ENCODE results near the gene MRAS. TPM values are rescaled to one million over a fixed set of nuclear protein-coding genes. Genes with fewer than 3 reads are reported as not detected.

Gene MRAS
- total RNA-seq, 1 donor from 2014 or later = 55.4 TPM

- H3K36me3 Mint-ChIP-seq (ENCODE audit: low read depth, unreplicated experiment) = peaks cover 3% of the 10 kb centered on the region
- H3K27ac Mint-ChIP-seq (ENCODE audit: unreplicated experiment) = no peak overlapping the region
- Histone ChIP-seq H2AFZ (ENCODE audit: low read depth, low read length) (no peak overlapping the region), H3K4me1 (ENCODE audit: insufficient read depth, low read length) (peaks cover 22% of the 10 kb centered on the region), H3K9ac (ENCODE audit: low read length) (no peak overlapping the region), H3K27me3 (ENCODE audit: insufficient read depth, low read length) (peaks cover 27% of the 10 kb centered on the region), H3K27ac (ENCODE audit: low read depth, low read length) (no peak overlapping the region), H3K79me2 (ENCODE audit: insufficient read depth, low read length) (no peaks in the 10 kb centered on the region), H3K9me3 (ENCODE audit: insufficient read depth, low read depth, low read length) (no peaks in the 10 kb centered on the region), H3K4me2 (ENCODE audit: low read length) (no peak overlapping the region), H3K36me3 (ENCODE audit: insufficient read depth, low read length) (no peaks in the 10 kb centered on the region), H4K20me1 (ENCODE audit: insufficient read depth, low read length) (no peaks in the 10 kb centered on the region), H3K4me3 (ENCODE audit: insufficient read depth, low read depth, low read length) (no peak overlapping the region)
- H3K27me3 Mint-ChIP-seq (ENCODE audit: low read depth, unreplicated experiment) = peaks cover 17% of the 10 kb centered on the region
- no peak for FAIRE-seq
- DNase-seq (ENCODE audit: low read depth) = no peak
- H3K9me3 Mint-ChIP-seq (ENCODE audit: unreplicated experiment) = peaks cover 5% of the 10 kb centered on the region
- peak overlapping the region; percentile 45 for H3K4me3 Mint-ChIP-seq (ENCODE audit: unreplicated experiment)
- TF ChIP-seq EZH2 (IDR thresholded peaks at IDR 0.05; ENCODE audit: insufficient read depth, low read length) (no peak), CTCF (IDR thresholded peaks at IDR 0.05; ENCODE audit: insufficient read depth, low read depth, low read length) (no peak)
- peaks cover 59% of the 10 kb centered on the region for H3K4me1 Mint-ChIP-seq (ENCODE audit: low read depth, unreplicated experiment)
Observed at GRCh38 chr3:138439646-138440045, 91.3 kb downstream of the MRAS start.

GRCh38 chr3:138440121-138440521 is 91.7 kb downstream of the MRAS start:
- Histone ChIP-seq H3K4me2 (ENCODE audit: low read length) (no peak overlapping the region), H3K79me2 (ENCODE audit: insufficient read depth, low read length) (no peaks in the 10 kb centered on the region), H3K4me1 (ENCODE audit: insufficient read depth, low read length) (peaks cover 17% of the 10 kb centered on the region), H3K27ac (ENCODE audit: low read depth, low read length) (no peak overlapping the region), H2AFZ (ENCODE audit: low read depth, low read length) (no peak overlapping the region), H4K20me1 (ENCODE audit: insufficient read depth, low read length) (no peaks in the 10 kb centered on the region), H3K27me3 (ENCODE audit: insufficient read depth, low read length) (peaks cover 23% of the 10 kb centered on the region), H3K9ac (ENCODE audit: low read length) (no peak overlapping the region), H3K4me3 (ENCODE audit: insufficient read depth, low read depth, low read length) (no peak overlapping the region), H3K36me3 (ENCODE audit: insufficient read depth, low read length) (no peaks in the 10 kb centered on the region), H3K9me3 (ENCODE audit: insufficient read depth, low read depth, low read length) (no peaks in the 10 kb centered on the region)
- H3K4me3 Mint-ChIP-seq (ENCODE audit: unreplicated experiment) = no peak overlapping the region
- no peak for FAIRE-seq
- peak; percentile 50 for DNase-seq (ENCODE audit: low read depth)
- peaks cover 61% of the 10 kb centered on the region for H3K4me1 Mint-ChIP-seq (ENCODE audit: low read depth, unreplicated experiment)
- TF ChIP-seq EZH2 (IDR thresholded peaks at IDR 0.05; ENCODE audit: insufficient read depth, low read length) (no peak), CTCF (IDR thresholded peaks at IDR 0.05; ENCODE audit: insufficient read depth, low read depth, low read length) (no peak)
- H3K36me3 Mint-ChIP-seq (ENCODE audit: low read depth, unreplicated experiment) = peaks cover 3% of the 10 kb centered on the region
- H3K9me3 Mint-ChIP-seq (ENCODE audit: unreplicated experiment) = peaks cover 5% of the 10 kb centered on the region
- H3K27ac Mint-ChIP-seq (ENCODE audit: unreplicated experiment) = peak overlapping the region; percentile 30
- H3K27me3 Mint-ChIP-seq (ENCODE audit: low read depth, unreplicated experiment) = peaks cover 17% of the 10 kb centered on the region

DNA sequence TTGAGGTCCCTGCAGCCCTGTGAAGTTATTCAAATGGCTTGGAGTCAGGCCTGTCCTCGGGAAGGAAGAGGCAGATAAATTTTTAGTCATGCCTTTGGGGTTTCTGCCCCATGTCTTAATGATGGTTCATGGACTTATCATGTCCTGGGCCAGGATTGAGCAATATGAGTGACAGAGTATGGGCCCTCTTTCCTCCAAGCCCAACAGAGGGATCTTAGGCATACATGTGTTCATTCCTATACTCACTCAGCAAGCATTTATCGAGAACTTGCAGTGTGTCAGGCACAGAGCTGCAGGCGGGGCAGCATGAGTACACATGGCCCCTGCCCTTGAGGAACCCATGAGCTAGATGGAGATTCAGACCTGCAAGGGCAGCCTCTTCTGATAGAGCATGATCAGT is 92.2 kb downstream of the MRAS start:
- no peak overlapping the region for H2AFZ ChIP-seq (ENCODE audit: low read depth, low read length)
- H4K20me1 ChIP-seq (ENCODE audit: insufficient read depth, low read length) = no peaks in the 10 kb centered on the region
- Mint-ChIP-seq H3K4me3 (ENCODE audit: unreplicated experiment) (no peak overlapping the region), H3K27ac (ENCODE audit: unreplicated experiment) (peak overlapping the region; percentile 30), H3K4me1 (ENCODE audit: low read depth, unreplicated experiment) (peaks cover 61% of the 10 kb centered on the region), H3K27me3 (ENCODE audit: low read depth, unreplicated experiment) (peaks cover 17% of the 10 kb centered on the region), H3K36me3 (ENCODE audit: low read depth, unreplicated experiment) (peaks cover 3% of the 10 kb centered on the region), H3K9me3 (ENCODE audit: unreplicated experiment) (peaks cover 5% of the 10 kb centered on the region)
- no peak overlapping the region for H3K4me3 ChIP-seq (ENCODE audit: insufficient read depth, low read depth, low read length)
- peak; percentile 35 for DNase-seq (ENCODE audit: low read depth)
- H3K9ac ChIP-seq (ENCODE audit: low read length) = no peak overlapping the region
- H3K4me2 ChIP-seq (ENCODE audit: low read length) = no peak overlapping the region
- no peaks in the 10 kb centered on the region for H3K9me3 ChIP-seq (ENCODE audit: insufficient read depth, low read depth, low read length)
- H3K27me3 ChIP-seq (ENCODE audit: insufficient read depth, low read length) = peaks cover 18% of the 10 kb centered on the region
- H3K27ac ChIP-seq (ENCODE audit: low read depth, low read length) = no peak overlapping the region
- no peaks in the 10 kb centered on the region for H3K36me3 ChIP-seq (ENCODE audit: insufficient read depth, low read length)
- H3K4me1 ChIP-seq (ENCODE audit: insufficient read depth, low read length) = peaks cover 13% of the 10 kb centered on the region
- no peaks in the 10 kb centered on the region for H3K79me2 ChIP-seq (ENCODE audit: insufficient read depth, low read length)
- FAIRE-seq = no peak
- TF ChIP-seq CTCF (IDR thresholded peaks at IDR 0.05; ENCODE audit: insufficient read depth, low read depth, low read length) (no peak), EZH2 (IDR thresholded peaks at IDR 0.05; ENCODE audit: insufficient read depth, low read length) (no peak)
